H4 (cell line): Measurements from ENCODE around the gene MPG. TPM values are rescaled to one million over a fixed set of nuclear protein-coding genes. Genes with fewer than 3 reads are reported as not detected.

Experiments
- DNase-seq: peaks from one replicate; pipeline ENCODE4 v3.0.0-alpha.2; 2015; ENCODE audit warnings: low spot score
- total RNA-seq: library from RNA; depleted of rRNA; stranded (reverse); fragments of >200 nt; shearing (Covaris generic); gene quantifications from 2 replicates; pipeline ENCODE4 v1.2.3, GENCODE V29; 2014

MPG gene
- total RNA-seq, 1 experiment from 2014 or later, result 62.8 TPM

DNA sequence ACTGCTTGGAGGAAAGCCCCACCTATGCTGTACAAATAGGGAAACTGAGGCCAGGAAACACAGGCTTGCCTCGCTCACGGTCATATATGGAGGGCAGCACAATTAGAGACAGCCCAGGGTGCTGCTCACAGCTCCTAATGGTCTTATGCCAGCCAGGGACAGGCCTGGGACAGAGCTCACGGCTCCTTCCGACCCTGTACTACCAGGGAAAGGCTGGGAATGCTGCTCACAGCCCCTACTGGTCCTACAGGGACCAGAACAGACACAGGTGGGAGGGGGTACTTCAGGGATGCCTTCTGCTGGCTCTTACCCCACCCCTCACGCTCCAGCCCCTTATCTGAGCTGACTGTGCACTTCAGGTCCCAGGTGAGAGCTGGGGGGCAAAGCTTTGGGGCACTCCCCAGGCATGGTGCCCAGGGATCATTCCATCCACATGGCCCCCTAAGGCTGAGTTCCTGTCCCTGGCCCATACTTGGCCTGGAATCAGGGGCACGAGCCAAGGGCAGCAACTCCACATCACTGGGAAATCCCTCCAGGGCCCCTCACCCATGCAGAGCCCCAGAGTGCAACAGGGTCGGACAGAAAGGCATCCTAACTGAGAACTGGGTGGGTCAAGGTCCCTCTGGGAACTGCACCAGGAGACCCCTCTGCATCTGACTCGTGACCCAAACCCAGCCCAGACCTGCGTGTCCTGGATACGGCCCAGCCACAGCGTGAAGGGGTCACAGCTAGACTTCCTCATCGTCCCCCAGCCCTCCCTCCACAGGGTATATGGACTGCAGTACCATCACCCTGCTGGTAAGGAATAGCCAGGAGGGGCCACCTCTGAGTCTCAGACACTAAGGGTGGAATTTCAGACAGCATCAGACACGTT, 11.5 kb upstream of the MPG start:
- DNase-seq, result no peak

DNA sequence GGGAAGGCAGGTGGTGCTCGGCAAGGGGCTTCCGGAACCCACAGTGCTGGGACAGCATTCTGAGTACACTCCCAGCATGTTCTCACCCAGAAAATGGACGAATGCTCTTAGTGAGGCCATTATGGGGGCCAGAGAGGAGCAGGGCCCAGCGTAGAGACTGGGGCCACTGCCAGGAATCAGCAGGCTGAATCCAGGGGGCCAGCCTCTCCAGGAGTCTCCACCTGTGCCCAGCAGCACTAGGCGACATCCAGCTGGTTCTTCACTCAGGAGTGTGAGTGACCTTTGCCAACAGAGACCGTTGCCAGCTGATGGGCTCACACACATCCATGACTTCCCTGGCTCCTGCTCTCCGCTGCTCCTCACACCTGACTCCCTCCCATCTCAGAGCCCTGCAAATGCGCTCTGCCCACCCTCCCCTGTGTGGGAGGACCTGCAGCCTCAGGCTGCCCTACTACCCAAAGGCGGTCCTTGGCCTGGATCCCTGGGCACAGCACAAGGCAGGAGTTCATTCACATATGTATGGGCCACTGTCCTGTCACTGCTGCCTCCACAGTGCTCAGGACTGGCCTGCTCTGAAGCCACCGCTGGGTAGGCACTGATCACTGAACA, 10.7 kb upstream of the MPG start:
- DNase-seq, result no peak

DNA sequence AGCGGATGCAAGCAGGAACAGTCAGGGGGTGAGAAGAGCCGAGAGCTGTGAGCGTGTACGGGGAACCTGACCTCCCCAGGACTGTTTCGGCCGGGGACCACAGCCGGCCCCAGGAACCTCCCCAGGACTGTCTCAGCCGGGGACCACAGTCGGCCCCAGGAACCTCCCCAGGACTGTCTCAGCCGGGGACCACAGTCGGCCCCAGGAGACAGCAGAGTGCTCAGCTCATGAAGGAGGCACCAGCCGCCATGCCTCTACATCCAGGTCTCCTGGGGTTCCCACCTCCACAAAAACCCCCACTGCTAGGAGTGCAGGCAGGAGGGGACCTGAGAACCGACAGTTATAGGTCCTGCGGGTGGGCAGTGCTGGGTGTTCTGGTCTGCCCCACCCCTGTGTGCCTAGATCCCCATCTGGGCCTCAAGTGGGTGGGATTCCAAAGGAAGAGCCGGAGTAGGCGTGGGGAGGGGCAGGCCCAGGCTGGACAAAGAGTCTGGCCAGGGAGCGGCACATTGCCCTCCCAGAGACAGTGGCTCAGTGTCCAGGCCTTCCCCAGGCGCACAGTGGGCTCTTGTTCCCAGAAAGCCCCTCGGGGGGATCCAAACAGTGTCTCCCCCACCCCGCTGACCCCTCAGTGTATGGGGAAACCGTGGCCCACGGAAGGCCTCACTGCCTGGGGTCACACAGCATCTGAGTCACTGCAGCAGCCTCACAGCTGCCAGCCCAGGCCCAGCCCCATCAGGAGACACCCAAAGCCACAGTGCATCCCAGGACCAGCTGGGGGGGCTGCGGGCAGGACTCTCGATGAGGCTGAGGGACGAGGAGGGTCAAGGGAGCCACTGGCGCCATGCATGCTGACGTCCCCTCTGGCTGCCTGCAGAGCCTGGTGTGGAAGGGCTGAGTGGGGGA, 9.9 kb upstream of the MPG start:
- no peak for DNase-seq

DNA sequence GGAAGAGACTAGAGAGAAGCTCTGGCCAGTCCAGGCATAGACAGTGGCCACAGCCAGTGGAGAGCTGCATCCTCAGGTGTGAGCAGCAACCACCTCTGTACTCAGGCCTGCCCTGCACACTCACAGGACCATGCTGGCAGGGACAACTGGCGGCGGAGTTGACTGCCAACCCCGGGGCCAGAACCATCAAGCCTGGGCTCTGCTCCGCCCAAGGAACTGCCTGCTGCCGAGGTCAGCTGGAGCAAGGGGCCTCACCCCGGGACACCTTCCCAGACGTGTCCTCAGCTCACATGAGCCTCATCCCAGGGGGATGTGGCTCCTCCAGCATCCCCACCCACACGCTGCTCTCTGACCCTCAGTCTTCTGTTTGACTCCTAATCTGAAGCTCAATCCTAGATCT, 8.8 kb upstream of the MPG start:
- DNase-seq, result no peak

DNA sequence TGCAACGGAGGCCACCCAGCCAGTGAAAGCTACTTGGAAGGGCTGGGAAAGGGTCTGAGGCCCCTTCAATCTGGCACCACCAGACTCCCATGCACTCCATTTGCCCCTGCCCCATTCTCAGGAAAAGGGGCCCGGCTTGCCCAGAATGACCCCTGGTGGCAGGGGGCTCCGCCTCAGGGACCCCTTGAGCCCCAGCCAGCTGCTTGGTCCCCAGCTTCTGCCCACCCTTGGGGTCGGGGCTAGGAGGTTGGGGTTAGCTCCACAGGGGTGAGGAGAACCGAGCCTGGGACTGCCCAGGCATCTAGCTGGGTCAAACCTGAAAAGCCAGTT, 6.8 kb upstream of the MPG start:
- DNase-seq, result no peak

DNA sequence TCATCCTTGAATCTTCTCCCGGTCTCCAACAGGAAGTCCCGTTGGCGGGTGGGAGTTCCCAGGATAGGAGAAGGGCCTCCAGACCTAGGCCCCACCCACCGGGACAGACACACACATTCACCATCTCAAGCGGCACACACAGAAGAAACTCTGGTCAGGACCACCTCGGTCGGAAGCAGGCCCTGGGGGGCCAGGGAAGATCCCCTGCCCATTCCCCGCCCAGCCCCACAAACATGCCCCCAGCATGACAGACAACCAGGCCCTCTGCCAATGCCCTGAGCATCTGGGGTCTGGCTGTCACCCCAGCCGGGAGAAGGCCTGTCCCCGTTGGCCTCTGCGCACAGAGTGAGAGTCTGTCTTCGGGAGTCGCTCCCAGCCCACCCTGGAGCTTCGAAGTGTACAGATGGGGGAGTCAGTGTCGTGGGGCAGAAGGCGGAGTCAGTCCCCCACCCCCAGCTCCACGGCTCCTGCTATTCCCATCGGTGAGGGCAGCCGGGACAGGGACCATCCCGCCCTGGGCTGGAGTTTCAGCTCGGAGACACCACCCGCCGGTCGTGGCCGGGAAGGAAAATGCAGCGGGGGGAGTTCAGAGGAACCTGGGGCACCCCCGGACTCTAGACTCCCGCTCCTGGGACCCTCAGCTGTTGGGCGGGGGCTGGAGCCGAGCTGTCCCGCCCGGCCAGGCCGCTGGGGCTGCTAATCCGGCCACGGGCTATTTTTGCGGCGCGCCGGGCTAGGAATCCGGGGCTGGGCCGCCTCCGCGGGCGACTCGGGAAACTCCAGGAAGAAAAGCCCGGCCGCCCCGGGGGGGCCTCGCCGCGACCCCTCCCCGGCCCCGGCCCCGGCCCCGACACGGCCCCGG, 6.3 kb upstream of the MPG start:
- peak; percentile 77 for DNase-seq

DNA sequence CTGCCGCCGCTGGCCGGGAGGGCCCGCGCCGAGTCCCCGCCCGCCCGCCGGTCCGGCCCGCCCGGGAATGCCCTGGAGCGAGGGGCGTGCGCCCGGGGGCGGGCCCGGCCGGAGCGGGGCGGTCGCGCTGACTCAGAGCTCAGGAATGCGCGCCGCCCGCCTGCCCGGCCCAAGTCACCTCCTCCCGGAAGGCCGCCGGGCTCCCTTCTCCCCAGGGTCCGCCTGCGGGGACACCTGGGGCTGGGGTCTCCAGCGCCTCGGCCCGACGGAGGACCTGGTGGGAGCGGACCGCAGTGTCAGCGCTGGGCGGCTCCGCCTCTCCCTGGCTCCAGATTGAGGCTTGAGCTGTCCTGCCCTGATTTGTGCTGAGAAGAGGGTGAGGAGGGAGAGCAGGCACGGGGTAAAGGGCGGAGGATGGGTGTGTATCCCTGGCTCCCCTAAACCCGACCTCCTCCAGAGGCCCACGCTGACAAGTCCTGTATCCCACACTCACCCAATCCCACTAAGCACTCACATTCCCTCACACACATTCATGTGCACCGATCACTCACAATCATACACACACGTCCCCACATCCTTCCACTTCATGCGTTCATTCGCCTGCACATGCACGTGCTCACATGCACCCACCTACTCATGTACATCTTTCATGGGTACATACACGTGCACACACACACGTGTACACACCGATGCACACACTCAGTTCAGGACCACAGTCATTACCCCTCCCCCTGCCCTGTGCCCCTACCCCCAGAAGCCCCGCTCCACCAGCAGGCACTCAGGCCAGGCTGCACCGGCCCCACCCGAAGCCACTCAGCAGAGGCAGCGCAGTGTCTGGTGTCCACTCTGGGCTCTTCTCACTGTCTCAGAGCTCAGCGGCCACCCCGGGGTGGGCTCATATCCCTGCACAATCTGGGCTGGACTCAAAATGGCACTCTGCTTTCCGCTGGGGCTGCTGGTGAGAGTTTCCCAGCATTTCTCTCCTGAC, 5.2 kb upstream of the MPG start, which contains the start of gene RHBDF1:
RHBDF1 (minus strand) TSS at position 71 of the 988 bp plus-strand sequence. CDS start 7,616 bp downstream, outside the sequence.
- no peak for DNase-seq

DNA sequence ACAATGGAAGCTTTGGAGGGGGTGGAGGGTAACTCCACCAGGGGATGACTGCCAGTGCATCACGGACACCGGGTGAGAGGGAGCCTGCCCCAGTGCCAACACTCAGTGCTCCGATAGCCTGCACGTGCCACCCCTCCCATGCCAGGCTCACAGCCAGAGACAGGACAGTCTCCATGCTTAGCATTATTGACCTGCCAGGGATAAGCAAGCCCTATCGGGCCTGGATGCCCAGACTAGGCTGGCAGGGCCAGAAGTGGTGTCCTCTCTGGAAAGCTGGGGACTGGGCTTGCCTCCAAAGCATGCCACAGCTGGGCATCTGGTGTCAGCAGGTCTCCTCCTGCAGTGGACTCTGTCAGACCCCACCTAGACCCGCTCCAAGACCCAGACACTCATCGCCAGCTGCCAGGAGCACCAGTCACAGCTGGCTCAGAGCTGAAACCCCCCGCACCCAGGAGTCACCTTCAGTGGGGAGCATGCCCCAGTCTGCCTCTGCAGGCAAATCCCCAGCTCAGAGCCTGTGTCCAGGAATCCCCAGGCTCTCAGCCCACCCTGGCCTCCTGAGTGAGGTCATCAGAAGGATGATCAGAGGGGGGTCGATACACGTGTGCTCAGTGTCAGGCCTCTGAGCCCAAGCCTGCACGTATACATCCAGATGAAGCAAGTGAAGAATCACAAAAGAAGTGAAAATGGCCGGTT, 3.8 kb upstream of the MPG start:
- no peak for DNase-seq

DNA sequence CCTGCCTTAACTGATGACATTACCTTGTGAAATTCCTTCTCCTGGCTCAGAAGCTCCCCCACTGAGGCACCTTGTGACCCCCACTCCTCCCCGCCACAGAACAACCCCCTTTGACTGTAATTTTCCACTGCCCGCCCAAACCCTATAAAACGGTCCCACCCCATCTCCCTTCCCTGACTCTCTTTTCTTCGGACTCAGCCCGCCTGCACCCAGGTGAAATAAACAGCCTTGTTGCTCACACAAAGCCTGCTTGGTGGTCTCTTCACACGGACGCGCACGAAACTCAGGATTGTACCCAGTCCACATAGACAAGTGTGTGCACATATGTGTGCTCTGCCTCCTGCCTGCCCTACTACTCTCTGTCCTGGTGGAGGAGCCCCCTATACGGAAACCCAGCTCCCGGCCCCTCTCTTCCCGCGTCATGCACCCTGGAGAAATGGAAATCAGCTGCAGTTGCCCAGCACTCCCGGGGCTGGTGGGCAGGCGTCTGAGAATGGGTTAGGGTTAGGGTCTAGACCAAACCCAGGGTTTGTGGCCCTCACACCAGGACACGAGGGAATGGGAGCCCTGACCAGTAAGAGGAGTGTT, 3.2 kb upstream of the MPG start:
- no peak for DNase-seq

DNA sequence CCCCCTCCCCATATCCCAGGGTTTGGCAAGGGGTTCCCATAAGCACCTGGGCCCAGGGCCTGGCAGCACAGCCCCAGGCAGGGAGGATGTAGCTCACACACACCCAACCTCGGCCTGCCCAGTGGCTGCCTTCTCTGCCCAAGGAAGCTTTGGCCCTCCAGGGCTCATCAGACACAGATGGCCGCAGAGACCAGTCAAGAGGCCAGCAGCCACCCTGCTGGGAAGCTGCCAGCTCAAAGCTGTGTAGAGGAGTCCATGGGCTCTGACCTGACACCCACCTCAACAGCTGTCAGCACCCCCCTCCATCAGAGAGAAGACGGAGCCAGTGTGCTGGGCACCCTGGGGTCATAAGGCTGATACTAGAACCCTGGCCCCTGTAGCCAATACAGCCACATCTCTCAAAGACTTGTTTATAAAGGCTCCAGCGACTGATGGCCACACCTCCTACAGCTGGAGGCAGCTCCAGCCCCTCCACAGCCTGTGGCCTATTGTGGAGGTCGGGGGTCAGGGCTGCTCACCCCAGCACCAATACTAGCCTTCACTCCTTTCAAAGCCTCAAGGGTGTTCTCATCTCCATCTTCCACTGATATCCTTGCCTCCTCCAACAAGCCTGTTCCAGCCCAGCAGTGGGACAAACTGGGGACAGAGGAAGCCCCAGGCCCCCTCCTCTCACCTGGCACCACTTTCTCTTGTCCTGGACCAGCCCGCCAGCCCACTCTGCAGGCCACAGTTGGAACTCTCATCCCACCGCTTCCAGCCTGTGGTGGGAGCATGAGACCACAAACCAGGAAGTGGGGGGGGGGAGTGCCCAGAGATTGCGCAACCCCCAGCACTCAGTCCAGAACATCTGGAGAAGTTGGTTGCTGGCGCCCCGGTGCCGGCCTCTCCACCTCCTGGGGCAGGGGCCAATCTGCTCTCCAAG, 2.2 kb upstream of the MPG start:
- peak; percentile 91 for DNase-seq

DNA sequence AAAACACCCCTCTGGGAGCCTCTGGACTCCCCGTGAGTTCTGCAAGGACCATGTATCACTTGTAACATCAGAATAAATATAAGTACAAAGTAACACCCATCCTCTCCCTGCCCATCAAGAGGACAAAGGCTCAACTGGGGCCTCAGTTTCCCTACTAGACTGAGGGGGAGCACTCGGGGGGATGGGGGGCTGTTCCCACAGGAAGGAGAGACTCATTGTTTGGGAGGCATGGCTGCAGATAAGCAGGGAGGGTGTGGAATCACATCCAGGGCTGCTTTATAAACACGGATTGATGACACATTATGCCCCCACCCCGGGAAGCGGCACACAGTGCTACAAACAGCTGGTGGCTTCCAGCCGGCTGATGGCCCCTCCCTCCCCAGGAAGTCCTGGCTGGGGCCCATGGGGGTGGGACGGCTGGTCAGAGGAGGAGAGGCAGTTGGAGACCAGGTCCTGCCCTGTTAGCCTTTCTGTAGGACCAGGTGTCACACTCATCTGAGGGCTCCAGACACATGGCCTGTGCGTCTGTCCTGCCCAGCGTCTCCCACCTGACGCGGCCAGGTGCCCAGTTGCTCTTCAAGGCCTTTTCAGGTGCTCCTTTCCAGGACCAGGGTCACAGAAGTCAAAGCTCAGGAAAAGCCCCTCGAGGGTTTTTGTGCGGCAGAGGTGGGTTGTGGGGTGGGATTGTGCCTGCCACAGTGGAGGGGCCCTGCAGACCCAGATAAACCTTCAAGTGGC, 1.3 kb upstream of the MPG start:
- DNase-seq, result peak; percentile 91

DNA sequence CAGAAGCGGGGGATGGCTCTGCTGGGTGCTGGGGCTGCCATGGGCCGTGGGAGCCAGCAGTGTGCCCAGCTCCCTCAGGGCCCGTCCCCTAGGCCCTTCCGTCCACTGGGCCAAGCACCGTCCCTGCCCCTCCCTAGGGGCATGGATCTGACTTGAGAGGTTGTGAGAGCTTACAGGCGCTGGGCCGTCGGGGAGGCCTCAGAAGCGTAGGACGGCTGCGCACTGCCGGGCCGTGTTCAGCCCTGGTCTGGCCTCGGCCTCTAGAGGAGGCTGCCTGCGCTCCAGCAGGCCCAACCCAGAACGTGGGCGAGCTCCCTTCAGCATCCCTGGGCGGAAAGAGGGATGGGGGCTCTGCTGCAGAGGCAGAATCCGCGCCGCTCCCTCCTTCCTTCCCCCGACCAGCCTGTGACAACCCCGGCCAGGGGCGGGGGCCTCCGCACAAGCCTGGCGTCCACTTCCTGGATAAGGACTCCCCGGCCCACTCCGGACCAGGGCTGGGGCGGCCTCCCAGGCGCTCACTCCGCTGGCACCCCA, 685 bp upstream of the MPG start:
- peak; percentile 33 for DNase-seq

DNA sequence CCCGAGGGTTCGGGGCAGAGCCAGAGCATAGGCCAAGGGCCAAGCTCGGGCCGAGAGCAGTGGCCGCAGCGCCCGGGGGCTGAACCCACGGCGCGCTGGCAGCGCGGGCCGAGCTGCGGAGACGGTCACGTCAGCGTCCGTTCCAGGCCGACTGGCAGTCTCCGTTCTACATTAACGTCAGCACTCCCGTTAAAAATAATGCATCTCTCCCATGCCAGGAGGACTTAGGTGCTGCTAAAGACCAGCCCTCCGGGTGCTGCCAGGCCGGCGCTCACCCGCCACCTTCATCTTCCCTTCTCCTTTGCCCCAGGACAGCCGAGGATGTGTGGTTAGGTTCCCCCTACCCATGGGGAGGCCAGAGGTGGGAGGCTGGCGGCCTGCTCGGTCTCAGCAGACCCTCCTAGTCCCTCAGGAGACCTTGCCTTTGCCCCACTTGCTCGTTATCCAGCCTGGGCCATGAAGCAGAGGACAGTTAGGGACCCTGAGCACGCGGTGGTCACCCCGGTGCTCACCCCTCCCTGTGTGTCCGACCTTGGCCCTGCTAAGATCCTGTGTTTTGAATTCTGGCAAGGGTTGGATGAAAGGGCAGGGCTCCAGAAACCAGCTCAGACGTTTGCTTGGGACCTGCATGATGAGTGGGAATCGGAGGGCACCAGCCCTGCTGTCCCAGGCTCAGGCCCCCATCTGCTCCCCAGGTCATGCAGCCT, 572 bp downstream of the MPG start:
- no peak for DNase-seq

DNA sequence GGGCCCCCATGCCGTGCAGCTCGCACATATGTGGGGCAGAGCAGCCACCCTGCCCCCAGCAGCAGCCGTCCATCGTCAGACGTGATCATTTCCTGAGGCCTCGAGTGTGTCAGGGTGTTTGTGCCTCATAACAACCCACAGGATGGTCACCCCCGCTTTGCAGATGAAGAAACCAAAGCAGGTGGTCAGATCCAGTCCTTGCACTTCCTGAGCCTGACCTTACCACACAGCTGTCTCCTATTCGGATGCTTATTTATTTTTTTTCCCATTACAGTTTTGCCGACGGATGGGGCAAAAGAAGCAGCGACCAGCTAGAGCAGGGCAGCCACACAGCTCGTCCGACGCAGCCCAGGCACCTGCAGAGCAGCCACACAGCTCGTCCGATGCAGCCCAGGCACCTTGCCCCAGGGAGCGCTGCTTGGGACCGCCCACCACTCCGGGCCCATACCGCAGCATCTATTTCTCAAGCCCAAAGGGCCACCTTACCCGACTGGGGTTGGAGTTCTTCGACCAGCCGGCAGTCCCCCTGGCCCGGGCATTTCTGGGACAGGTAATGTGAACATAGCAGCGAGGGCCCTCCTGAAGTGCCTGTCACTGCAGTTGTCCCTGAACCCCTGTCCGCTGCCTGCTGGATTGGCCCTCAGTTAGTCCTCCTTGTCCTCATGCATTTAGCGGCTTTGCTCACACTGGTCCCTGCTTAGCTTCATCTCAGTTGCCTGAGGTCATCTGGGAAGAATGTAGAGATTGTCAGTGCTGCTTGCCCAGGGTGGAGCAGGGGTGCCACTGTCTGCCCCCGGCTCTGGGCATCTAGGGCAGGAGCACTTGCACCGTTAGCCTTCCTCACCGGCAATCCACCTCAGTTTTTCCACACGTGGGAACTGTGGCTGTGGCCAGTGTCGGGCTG, 1.4 kb downstream of the MPG start:
- DNase-seq, result no peak

DNA sequence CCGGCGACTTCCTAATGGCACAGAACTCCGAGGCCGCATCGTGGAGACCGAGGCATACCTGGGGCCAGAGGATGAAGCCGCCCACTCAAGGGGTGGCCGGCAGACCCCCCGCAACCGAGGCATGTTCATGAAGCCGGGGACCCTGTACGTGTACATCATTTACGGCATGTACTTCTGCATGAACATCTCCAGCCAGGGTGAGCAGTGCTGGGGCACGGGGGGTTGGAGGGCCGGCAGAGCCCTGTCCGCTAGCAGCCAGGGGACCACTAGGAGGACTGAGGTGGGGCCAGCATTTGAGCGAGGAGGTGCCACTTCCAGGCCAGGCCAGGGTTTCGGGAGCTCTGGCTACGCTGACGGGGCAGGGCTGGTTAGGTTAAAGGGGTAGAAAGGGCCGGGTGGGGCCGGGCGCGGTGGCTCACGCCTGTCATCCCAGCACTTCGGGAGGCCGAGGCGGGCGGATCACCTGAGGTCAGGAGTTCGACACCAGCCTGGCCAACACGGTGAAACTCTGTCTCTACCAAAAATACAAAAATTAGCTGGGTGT, 5.1 kb downstream of the MPG start:
- DNase-seq, result no peak
